ENCODE data around the gene FANCC.

Gene FANCC

DNA sequence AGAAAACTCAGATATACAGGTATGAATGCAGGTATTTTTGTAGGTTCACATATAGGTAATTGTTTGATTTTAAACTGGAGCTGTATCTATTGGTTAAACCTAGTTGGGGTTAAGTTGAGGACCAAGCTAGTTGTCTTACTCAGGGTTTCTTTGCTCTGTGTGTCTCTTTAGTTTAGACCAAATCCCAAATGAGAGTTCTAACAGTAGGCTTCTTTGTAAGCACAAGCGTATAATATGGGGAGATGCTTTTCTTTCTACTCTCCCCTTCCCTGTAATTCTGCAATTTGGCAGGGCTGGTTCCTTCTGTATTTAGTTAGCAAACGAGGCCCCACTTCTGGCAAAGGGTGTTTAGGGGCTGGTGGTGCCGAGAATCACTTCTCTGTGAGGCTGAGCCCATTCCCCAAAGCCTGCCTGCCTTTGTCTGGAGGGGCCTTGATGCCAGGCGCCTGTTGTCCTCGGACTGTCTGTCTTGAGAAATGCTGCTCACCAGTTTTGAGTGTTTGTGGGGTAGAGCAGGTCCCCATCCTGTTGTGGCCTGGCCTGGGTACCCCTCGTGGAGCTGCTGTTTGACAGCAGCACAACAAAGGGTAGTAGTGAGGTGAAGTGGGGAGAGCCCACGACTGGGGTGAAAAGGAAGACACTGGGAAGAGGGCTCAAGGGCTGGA lies 259.3 kb downstream of the FANCC start:
- DNase-seq: no peak

DNA sequence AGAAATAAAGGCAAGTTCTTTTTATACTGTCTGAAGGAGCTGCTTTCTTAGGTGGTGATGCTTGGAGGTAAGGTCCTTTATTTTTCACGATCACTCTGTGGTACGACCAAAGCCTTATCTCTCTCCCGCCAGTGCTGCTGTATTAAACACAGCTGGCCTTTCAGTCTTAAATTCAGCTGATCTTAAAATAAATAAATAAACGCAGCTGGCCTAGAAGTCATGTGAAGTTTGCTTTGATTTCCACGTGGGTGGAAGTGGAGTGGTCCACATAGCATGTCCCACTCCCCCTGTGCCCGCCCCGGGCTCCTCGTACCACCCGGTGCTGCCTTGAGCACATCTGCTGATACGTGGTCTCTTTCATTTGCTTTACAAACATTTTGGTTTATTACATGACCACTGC lies 260.4 kb downstream of the FANCC start:
- DNase-seq: no peak

DNA sequence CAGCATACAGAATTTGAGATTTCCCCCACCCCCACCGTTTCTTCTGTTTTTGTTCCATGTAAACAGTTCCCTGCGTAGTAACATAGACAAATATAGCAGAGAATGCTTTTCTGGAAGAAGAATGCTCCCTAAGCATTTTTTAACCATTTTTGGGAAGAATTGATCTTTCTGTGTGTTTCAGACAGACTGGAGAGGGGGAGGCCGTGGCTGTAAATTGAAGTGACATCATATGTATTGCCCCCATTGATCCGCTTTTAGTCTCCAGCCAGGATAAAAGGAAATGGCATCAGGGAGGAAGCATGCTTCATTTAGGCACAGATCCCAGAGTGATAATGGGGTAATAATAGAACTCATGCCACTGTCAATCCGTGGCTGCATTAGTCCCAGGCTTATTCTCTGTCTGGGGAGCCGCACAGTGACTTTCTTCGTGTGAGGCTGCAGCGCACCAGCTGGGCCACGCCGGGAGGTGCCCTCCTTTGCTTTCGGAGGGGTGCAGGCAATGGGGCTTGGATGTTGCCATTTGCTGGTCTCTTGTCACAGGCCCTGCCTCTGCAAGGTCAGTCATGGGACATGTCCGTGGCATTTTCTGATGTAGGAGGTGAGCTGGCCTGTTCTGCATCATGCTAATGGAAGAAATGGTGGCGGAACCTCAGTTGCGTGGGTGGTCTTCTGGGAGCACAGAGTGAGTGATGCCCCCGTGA lies 261.5 kb downstream of the FANCC start:
- no peak for DNase-seq

DNA sequence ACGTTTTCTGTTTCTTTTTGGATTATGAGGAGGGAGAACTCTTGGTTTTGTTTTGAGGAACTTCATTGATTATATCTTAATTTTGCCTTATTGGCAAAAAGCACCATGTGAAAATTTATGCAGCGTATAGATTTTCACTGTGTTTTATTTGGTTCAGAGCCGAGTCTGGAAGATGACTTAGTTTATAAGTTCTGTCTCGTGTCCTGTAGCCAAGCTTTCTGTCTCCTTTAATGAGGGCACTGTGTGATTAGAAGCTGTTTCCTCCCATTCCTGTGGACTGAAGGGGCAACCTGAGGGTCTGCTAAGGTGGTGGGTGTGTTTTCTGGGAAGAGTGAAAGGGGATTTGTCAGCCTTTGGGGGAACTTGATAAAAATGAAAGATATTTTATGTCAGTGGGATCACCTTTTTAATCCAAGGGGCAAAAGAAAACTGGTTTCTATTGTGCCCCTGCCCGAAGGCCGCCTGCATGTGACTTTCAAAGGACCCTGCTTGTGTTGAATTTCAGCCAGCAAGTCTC lies 262.1 kb downstream of the FANCC start:
- no peak for DNase-seq

DNA sequence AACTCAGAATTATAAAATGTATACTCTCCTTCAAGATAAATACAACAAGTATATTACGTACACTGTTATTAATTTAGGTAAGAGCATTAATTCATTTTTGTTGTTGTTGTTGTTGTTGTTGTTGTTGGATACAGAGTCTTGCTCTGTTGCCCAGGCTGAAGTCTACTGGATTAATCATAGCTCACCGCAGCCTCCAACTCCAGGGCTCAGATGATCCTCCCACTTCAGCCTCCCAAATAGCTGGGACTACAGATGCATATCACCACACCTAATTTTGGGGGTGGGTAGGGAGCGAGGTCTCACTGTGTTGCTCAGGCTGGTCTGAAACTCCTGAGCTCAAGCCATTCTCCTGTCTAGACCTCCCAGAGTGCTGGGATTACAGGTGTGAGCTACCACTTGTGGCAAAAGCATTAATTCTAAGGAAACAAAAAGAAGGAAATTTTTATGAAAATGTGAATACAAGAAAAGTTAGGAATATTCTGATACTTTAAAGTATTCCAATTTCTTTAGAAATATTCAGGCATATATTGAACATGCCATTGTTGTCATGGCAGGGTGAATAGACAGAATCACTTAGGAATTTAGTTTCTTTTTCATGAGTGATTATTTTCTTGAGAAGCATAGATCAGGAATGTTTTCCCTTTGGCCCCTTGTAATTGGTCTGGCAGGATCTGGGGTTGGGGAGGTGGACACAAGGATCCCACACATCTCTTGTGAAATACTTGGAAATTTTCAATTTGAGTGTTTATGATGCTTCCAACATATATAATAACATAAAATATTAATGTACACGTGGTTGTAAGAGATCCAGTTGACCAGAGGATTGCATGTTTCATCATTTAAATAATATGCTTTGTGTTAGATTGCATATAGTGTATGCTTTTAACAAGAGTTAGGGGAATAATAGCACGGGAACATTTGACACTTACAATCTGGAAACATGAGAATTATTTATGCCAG lies 263.6 kb downstream of the FANCC start:
- no peak for DNase-seq

DNA sequence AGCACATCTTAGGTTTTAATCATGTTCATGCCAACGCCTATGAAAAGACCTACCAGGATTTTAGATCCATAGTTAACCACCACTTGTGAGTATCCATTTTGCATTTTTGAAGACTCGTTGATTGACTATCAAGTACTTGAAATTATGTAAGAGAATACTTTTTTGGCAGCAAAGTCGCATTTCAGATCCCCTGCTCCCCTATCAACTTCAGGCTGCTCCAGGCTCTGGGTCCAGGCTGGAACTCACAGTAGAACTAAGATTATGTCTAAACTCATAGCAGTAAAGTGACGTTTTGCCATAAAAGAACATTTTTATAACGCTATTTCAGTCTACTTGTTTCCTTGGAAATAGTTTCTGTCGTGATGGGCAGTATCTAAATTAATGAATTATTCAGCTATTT lies 267.7 kb downstream of the FANCC start:
- DNase-seq: no peak

All from CD4-positive, alpha-beta T cell treated with Interleukin-6 for 4 hours (primary cell).